Measurements from ENCODE around the gene SLC22A6. TPM values are rescaled to one million over a fixed set of nuclear protein-coding genes. Genes with fewer than 3 reads are reported as not detected.

SLC22A6 gene
- polyA plus RNA-seq, 2 of the 4 experiments (the other 2 are of a cell fraction), result not detected

DNA sequence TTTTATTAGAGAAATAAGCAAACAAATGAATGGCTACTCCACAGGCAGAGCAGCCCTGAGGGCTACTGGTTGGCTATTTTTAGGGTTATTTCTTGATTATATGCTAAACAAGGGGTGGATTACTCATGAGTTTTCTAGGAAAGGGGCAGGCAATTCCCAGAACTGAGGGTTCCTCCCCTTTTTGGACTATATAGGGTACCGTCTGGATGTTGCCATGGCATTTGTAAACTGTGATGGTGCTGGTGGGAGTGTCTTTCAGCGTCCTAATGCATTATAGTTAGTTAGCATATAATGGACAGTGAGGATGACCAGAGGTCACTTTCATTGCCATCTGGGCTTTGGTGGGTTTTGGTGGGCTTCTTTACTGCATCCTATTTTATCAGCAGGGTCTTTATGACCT is 19.2 kb downstream of the SLC22A6 start:
- FAIRE-seq, result no peak
- H3K4me2 ChIP-seq, result no peak overlapping the region
- H3K4me3 ChIP-seq, result no peak overlapping the region
- no peak for ATAC-seq
- H3K4me1 ChIP-seq, result no peaks in the 10 kb centered on the region
- 22% methylated on average over 2 of the region's 2 CpGs for WGBS (ENCODE audit: missing lambda C conversion rate)
- no peak for TF ChIP-seq FOXS1 (CRISPR knock-in tag; IDR thresholded peaks at IDR 0.05)
- TF ChIP-seq MAFK (IDR thresholded peaks at IDR 0.05; ENCODE audit: partially characterized antibody), result no peak
- TF ChIP-seq CBX2 (IDR thresholded peaks at IDR 0.05; ENCODE audit: borderline replicate concordance, low read depth), result no peak
- TF ChIP-seq, protein P1, sequence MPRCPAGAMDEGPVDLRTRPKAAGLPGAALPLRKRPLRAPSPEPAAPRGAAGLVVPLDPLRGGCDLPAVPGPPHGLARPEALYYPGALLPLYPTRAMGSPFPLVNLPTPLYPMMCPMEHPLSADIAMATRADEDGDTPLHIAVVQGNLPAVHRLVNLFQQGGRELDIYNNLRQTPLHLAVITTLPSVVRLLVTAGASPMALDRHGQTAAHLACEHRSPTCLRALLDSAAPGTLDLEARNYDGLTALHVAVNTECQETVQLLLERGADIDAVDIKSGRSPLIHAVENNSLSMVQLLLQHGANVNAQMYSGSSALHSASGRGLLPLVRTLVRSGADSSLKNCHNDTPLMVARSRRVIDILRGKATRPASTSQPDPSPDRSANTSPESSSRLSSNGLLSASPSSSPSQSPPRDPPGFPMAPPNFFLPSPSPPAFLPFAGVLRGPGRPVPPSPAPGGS (IDR thresholded peaks at IDR 0.05), result no peak
- POLR2A ChIA-PET, result no interaction called here
- H3K9me3 ChIP-seq, result peaks cover 12% of the 10 kb centered on the region
- CTCF ChIA-PET, result interaction anchor here (3.2 kb wide), 1 partner anchor 10 kb away, joined by 14 read pairs; no protein-coding TSS in a partner anchor
- no peak overlapping the region for H3K27ac ChIP-seq
- no peak for DNase-seq (ENCODE audit: low read depth in 1 of 2, low spot score in 1 of 2)

DNA sequence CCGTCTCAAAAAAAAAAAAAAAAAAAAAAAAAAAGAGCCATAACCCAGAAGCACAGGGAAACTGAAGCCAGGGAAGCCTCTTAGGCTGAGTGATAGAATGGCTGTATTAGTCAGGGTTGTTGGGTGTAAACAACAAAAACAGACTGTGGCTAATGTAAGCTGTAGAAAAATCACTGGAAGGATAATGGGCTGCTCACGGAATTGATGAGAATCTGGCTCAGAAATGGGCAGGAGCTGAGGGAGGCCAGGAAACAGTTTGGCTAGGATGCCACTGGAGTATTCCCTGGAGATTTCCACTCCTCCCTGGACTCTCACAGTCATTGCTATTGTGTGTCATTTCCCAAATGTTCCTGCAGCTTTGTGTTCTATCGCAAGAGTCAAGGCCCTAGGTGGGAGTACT is 22.4 kb downstream of the SLC22A6 start:
- peaks cover 9% of the 10 kb centered on the region for H3K9me3 ChIP-seq
- no peak for ATAC-seq
- POLR2A ChIA-PET, result no interaction called here
- H3K27ac ChIP-seq, result no peak overlapping the region
- H3K4me3 ChIP-seq, result no peak overlapping the region
- no peak for DNase-seq (ENCODE audit: low read depth in 1 of 2, low spot score in 1 of 2)
- H3K4me1 ChIP-seq, result no peaks in the 10 kb centered on the region
- WGBS (ENCODE audit: missing lambda C conversion rate), result 57% methylated on average over 3 of the region's 3 CpGs
- H3K4me2 ChIP-seq, result no peak overlapping the region
- CTCF ChIA-PET, result interaction anchor here (1.1 to 1.6 kb wide), 4 partner anchors 15 to 57 kb away, joined by 3 to 5 read pairs (median 3); partner anchors contain the start of gene CHRM1
- TF ChIP-seq, protein P1 (IDR thresholded peaks at IDR 0.05), result no peak
- TF ChIP-seq, protein P2, sequence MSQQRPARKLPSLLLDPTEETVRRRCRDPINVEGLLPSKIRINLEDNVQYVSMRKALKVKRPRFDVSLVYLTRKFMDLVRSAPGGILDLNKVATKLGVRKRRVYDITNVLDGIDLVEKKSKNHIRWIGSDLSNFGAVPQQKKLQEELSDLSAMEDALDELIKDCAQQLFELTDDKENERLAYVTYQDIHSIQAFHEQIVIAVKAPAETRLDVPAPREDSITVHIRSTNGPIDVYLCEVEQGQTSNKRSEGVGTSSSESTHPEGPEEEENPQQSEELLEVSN (IDR thresholded peaks at IDR 0.05; ENCODE audit: borderline replicate concordance, low read depth), result no peak
- no peak for TF ChIP-seq HOXB13 (CRISPR knock-in tag; IDR thresholded peaks at IDR 0.05; ENCODE audit: low read depth)
- no peak for TF ChIP-seq ESRRA (IDR thresholded peaks at IDR 0.05; ENCODE audit: borderline replicate concordance, low read length)
- TF ChIP-seq CHD4 (IDR thresholded peaks at IDR 0.05; ENCODE audit: borderline replicate concordance), result no peak
- TF ChIP-seq, protein P3, sequence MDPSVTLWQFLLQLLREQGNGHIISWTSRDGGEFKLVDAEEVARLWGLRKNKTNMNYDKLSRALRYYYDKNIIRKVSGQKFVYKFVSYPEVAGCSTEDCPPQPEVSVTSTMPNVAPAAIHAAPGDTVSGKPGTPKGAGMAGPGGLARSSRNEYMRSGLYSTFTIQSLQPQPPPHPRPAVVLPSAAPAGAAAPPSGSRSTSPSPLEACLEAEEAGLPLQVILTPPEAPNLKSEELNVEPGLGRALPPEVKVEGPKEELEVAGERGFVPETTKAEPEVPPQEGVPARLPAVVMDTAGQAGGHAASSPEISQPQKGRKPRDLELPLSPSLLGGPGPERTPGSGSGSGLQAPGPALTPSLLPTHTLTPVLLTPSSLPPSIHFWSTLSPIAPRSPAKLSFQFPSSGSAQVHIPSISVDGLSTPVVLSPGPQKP (IDR thresholded peaks at IDR 0.05; ENCODE audit: low read depth, low read length), result no peak
- no peak for TF ChIP-seq RCOR1 (IDR thresholded peaks at IDR 0.05; ENCODE audit: low read depth, low read length)
- no peak for TF ChIP-seq GATA3 (IDR thresholded peaks at IDR 0.05; ENCODE audit: borderline replicate concordance)
- no peak for TF ChIP-seq HOXB5 (CRISPR knock-in tag; IDR thresholded peaks at IDR 0.05)
- no peak for TF ChIP-seq RARB (CRISPR knock-in tag; IDR thresholded peaks at IDR 0.05)
- TF ChIP-seq EHMT2 (IDR thresholded peaks at IDR 0.05; ENCODE audit: low read depth), result no peak
- TF ChIP-seq ZNF302 (CRISPR knock-in tag; IDR thresholded peaks at IDR 0.05), result no peak
- TF ChIP-seq FOSL2 (IDR thresholded peaks at IDR 0.05), result no peak
- no peak for TF ChIP-seq FOSL2 (CRISPR knock-in tag; IDR thresholded peaks at IDR 0.05)
- no peak for TF ChIP-seq CBX2 (IDR thresholded peaks at IDR 0.05; ENCODE audit: borderline replicate concordance, low read depth)
- TF ChIP-seq, protein P4, sequence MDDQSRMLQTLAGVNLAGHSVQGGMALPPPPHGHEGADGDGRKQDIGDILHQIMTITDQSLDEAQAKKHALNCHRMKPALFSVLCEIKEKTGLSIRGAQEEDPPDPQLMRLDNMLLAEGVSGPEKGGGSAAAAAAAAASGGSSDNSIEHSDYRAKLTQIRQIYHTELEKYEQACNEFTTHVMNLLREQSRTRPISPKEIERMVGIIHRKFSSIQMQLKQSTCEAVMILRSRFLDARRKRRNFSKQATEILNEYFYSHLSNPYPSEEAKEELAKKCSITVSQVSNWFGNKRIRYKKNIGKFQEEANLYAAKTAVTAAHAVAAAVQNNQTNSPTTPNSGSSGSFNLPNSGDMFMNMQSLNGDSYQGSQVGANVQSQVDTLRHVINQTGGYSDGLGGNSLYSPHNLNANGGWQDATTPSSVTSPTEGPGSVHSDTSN (IDR thresholded peaks at IDR 0.05), result no peak
- no peak for TF ChIP-seq JUNB (IDR thresholded peaks at IDR 0.05)
- no peak for FAIRE-seq

All from A549 (cell line).